ENCODE measurements around the gene VOPP1.

DNA sequence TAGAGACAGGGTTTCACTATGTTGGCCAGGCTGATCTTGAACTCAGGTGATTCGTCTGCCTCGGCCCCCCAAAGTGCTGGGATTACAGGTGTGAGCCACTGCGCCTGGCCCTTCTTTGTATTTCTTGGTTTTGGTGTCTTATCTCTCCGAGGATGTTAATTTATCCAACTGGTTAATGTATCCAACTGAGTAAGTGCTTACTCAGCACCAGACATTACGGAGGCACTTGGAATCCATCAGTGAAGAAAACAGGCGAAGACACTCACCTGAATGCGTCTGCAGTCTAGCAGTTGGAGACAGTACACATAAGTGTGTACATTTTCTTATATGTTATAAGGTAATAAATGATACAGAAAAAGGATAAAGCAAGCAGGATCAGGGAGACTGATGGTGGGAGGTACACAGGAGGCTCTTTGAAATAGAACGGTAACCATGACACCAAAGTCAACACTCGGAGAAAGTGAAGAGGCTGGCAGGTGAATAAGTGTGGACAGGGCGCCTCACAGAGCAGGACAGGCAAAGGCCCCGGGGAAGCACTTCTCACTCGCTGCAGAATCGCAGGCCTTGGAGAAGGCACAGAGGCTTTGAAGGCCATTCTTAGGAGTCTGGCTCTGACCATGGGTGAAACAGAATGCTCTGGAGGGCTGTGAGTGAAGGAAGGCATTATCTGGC lies 134.1 kb downstream of the VOPP1 start:
- TF ChIP-seq CTCF (conservative IDR thresholded peaks at IDR 0.05; ENCODE audit: low read depth, low read length) (no peak), EZH2 (IDR thresholded peaks at IDR 0.05; ENCODE audit: low read length, unreplicated experiment) (no peak)
